GM19193 (cell line): Measurements from ENCODE around the gene RIPOR1.

Experiments used
- POLR2A ChIP-seq: IDR thresholded peaks from 4 replicates; pipeline ENCODE4 v1.6.1; 2011; ENCODE audit not compliant: insufficient read depth, insufficient read length; ENCODE audit errors: extremely low read depth

RIPOR1 gene

DNA sequence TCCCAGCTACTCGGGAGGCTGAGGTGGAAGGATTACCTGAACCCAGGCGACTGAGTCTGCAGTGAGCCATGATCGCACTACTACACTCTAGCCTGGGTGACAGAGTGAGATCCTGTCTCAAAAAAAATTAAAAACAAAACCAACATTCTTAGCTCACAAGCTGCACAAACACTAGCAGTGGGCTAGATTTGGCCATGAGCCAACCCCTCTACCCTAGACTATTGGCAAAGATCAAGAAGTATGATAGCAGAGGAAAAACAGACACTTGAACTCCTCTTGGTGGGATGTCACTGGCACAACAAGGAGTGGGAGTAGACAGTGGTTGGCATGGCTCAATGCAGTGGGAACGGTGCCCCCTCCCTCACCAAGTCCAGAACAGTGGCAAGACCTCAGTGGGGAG is 19.6 kb upstream of the RIPOR1 start:
- no peak for TF ChIP-seq POLR2A

- no peak for TF ChIP-seq POLR2A
Measured at GRCh38 chr16:67514382-67514828, 14.2 kb upstream of the RIPOR1 start.

DNA sequence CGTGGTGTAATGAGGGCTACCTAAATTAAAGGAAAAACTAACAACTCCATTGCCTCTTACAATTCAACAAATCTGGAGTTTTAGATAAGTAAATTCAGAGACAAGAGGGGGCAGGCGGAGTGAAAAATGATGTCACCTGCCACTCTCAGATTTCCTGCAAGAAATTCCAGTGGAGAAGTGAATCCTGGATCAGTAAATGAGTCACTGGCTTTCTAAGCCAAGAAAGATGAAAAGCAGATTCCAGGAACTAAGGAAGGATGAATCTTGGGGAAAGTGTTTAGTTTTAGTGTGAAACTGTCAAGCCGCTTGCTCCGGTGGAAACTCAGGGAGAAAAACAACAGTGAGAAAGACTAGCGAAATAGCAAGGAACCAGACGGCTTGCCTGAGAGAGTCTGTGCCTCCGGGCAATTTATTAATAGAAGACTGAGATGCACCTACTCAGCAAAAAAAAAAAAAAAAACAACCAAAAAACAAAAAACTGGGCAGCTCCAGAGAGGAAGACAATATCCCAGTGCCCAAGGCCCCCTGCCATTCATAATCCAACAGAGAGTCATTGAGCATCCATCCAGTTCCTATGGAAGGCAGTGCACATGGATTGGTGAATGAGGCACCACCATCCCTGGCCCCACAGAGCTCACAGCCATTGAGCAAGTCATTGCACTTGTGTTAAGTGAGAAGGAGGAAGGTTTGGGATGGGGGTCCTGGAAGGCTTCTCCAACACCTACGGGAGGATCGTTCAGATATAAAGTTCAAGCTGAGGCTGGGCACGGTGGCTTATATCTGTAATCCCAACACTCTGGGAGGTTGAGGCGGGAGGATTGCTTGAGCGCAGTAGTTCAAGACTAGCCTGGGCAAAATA is 12.1 kb upstream of the RIPOR1 start:
- TF ChIP-seq POLR2A: no peak

DNA sequence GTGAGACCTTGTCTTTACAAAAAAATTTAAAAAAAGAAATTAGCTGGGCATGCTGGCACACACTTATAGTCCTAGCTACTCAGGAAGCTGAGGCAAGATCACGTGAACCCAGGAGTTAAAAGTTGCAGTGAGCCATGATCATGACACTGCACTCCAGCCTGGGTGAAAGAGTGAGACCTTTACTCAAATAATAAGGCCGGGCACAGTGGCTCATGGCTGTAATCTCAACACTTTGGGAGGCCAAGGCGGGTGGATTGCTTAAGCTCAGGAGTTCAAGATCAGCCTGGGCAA is 11.5 kb upstream of the RIPOR1 start:
- TF ChIP-seq POLR2A: no peak

DNA sequence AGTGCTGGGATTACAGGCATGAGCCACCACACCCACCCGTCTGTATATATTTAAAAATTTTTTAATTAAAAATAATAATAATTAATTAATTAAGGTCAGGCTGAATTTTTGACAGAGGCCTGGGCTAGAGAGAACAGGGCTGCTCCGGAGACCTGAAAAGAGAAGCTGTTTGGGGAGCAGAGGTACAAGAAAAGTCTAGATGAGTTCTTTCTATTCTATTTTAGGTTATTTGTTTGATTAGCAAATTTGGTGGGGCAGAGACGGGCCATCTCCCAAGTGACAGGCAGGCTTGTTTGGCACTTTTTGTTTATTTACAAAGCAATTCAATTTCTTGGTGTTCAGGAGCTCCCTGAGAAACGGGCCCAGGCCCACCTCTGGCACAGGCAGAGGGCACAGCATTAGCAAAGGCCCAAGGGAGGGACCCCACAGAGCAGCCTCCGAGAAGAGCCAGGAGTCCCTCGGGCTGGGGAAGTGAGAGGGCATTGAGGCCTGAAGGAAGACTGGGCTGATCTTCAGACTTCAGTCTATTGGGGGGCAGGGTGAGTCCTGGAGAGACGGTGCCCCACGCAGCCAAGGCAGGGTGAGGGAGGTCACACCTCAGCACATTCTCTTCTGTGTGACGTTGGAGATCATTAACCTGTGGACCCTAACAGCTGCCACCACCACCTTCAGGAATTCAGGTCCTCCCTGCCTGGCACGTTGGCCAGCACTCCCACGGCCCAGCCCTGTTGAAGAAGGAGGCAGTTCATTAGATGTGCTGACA is 10.8 kb upstream of the RIPOR1 start:
- peak; percentile 59 for TF ChIP-seq POLR2A

- no peak for TF ChIP-seq POLR2A
Measured at GRCh38 chr16:67518676-67519075, 10.0 kb upstream of the RIPOR1 start.

DNA sequence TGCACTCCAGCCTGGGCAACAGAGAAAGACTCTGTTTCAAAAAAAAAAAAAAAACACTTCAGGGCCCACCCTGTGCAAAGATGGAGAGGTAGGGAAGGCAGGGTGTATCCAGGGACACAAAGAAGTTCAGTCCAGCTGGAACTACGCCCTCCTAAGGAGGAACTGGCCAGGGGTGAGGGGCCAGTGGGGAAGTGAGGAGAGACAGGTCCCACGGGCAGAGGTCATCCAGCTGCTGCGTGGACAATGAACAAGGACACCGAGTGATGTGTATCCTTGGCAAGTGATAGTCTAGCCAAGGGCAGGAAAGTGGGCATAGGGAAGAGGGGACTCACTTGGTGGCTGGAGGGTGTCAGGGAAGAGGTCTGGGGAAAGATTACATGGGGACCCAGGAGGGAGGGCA is 9.4 kb upstream of the RIPOR1 start:
- TF ChIP-seq POLR2A: no peak

DNA sequence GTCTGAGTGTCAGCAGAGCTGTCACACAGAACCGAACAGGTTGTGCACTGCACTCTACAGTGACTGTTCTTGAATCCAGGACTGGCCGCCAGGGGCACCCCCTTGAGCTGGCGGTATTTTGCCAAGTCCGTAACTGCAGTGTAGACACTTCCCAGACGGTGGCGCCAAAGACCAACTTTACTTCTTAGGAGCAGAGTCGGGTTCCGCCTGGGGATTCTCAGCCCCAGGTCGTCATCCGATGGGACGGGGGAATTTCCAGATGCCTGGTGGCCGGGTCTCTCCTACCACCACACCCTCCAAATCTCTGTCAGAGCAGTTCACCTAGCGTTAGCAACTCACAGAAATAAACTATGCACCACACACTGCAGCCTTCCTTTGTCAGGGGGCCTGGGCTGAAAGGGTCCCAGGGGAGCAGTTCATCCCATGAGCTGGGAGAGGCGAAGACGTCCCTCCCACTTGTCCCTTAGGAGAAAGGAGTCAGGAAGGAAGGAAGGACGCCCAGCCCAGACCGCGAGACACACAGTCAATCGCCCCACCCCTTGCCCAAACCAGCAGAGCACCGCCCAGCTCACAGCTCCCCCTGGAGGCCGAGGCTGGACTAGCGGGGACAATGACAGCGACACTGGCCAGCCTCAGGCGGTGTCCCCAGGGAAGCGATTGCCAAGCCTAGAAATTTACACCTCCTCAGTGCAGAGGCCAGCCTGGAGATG is 7.4 kb upstream of the RIPOR1 start:
- TF ChIP-seq POLR2A: peak; percentile 44

DNA sequence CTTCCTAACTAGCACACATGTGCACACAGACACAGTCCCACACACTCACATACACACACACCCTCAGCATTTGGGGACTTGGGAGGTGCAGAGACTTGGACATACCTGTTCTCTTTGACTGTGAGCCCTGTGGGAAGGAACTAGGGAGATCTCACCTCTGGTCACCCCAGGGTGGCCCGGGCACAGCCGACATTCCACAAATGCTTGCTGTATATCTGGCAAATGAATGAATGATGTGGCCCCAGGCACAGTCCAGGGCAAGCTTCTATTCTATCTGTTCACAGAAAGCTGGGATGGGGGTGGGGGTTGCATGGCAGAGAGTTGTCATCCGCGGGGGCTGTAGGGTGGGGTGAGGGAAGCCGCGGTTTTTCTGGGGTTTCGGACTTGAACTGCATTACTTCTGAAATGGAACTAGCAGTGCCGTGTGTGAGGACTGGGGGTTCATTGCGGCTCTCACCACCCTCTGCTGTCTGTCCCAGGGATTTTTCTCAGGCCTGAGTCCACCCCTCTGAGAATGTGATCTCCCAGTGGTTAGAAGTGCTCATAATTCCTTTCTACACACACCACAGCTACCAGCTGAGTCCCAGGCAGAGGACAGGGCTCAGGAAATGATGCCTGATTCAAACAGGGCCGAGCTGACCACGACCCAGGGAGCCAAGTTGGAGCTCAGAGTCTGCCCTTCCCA is 3.3 kb upstream of the RIPOR1 start:
- no peak for TF ChIP-seq POLR2A

DNA sequence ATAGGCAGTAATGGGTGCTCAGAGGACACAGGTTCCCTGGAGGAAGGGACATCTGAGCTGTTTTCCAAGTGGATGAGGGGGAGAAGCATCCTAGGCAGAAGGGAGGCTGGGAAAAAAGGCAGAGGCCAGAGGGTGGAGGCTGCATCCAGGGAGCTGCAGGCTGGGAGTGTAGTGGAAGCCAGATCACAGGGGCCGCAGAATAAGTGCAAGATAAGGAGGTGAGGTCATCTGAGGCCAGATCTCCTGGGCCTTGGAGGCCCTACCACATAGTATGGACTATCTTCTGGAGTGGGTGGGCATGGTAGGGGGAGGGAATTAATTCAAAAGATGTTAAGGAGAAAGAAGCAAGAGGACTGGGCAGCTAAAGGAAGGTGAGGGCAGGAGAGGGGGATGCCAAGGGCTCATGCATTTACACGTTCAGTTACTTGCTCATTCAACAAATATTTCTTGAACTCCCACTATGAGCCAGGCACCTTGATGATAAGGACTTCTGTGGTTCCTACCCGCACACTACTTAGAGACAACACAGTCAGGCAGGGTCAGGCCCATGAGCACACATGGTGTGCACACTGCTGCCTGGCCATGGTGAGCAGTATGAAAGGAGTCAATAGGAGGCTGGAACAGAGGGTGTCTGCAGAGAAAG is 2.4 kb upstream of the RIPOR1 start:
- no peak for TF ChIP-seq POLR2A

DNA sequence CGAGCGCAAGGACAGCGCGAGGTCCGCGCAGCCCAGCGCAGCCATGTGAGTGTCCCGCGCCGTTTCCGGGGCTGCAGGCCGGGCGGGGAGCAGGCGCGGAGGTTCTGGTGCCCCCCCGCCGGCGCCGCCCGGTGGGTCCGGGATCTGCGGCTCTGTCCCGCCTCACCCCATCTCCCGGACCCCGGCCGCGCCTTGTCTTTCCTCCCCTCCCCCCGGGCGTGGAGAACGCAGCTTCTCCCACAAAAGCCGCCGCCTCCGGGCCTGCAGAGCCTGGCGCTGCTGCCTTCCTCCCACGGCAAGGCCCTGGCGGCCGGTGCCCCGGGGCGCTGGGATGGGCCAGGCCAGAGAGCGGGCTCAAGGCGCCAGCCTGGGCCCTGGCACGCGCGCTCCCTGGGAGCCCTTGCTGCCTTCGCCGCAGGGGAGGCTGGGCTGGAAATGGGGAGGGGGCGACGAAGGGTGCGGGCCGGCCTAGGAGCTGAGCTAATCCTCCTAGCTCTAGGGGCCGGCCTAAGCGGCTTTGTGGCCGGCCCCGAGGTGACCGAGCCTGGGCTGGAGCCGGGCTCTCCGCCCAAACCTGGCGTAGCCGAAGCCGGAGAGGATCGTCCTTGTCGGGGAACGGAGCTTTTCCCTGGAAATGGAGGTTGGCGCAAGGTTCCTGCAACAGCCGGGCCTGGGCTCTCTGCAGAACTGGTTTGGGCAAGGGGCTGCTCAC is 397 bp downstream of the RIPOR1 start:
- no peak for TF ChIP-seq POLR2A

DNA sequence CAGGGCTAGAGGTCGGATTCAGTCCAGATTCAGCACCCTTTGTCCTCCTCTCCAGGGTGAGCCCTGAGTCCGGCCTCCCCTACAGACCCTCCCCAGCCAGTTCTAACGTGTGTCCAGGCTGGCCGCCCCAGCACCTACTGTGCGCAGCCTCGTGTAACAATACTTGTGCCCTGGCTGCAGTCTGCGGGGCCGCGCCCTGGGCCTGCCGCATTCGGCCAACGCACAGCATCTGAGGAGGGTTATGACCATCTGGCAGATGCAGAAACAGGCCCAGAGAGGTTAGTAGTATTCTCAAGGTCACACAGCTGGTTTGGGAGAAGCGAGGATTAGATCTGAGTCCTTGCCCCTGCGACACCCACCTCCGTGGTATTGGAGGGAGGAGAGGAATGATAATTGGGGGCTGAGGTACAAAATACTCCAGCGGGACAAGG is 968 bp downstream of the RIPOR1 start:
- no peak for TF ChIP-seq POLR2A

DNA sequence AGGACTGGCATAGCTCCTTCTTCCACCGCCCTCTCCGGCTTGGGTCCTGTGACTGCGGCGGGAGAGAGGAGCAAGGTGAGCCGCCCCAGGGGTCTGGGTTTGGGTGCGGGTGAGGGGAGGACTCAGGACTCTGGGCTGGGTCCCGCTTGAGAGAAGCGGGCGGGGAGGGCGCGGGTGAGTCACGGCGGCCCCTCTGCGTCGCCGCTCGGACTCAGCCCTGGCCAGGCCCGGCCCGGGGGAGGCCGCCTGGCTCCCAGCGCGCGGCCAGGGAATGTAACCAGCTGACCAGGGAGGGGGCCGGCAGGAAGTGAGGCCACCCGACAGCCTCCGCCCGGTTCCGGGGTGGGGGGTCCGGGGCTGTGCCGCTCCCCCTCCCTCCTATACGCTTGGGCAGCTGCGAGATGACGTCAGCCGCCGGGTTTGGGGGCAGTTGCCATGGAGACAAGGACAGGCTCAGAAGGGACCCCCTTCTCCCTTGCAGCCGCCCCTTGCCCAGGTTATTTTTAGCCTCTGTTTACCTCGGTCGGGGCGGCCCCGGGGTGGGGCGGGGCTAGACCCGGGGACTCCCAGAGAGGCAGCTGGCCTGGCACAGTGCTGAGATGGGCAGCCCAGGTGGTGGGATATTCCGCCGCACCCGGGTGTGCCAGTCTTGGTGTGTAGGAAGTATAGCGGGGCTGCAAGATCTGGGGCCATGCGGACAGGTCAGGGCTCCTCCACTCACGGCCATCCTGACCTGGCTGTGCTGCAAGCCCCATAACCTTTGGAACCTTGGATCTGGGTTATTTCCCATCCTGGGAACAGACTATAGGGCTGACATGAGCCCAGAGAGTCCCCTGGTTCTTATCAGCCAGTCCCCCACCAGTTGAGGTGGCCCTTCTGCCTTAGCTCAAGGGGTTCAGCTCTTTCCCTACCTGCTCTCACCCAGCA is 1.6 kb downstream of the RIPOR1 start:
- peak; percentile 52 for TF ChIP-seq POLR2A
